HG02970 (cell line): ENCODE measurements around the gene SMS.
A peak's percentile ranks its signal among the peaks of the same experiment; 100 is the strongest.

Source experiments
- ATAC-seq: cut with Tn5 transposase; IDR thresholded peaks from one replicate; pipeline ENCODE4 v1.9.1; 2021; ENCODE audit warnings: mild to moderate bottlenecking, moderate library complexity, moderate number of reproducible peaks; ENCODE audit not compliant: unreplicated experiment, low FRiP score

The SMS gene

DNA sequence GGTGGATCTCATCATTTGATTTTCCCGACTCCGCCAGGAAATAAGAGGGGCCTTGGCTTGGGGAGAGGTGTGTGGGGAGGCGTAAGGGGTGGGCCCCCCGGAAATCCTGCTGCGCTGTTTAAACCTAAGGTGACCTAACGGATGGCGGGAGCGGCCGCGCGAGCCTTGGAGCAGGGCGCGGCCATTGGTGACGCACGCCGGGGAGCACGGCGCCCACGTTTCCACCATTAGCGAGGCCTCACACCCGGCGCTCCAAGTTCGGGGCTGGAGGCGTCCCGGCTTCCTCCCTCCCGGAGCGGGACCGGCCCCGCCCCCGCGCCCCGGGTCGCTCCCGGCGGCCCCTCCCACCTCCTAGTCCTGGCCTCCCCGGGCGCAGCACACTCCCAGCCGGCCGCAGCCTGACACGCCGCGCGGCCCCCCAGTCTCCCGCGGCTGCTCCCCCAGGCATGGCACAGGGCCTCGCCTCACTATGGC lies at the start of gene SMS:
Gene SMS, plus strand, starts transcription at position 354 of the 474 bp plus-strand sequence. Its CDS starts 116 bp downstream, at position 470.
- peak; percentile 43 for ATAC-seq

- ATAC-seq: no peak
These were observed 35.2 kb upstream of the SMS start for GRCh38 chrX:21905313-21905712.

DNA sequence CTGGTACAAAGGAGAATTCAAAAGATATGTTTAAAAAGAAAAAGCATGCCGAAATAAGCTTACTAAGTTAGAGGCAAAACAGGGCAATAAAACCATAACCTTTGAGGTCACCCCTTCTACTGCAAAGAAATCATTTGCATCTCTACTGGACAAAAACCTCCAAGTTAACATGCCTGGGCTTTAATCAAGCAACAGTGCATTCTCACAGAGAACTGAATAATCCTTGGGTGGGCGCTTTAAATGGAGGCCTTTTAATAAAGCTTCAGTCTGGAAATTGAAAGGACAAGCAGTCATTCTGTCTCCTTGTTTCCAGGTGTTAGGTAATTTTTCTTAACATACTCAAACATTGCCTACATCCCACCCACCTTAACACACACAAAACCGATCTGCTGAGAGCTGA lies 34.6 kb upstream of the SMS start:
- no peak for ATAC-seq

DNA sequence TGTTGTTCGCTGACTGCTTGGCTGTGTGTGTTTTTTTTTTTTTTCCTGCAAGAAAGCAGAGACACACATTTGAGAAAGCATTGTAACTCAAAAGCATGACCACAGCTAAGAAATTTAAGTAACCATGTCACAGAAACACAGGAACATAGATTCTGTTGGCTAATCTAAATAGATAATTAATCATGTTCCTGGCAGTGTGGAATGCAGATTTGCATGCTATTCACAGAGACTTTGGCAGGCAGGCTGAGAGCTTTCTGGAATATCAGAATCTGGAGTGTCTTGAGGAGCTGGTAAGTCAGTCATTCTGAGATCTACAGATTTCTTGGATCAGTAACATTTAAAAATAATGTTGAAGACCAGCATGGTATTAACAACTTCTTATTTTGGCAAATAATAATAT lies 33.2 kb upstream of the SMS start:
- ATAC-seq: no peak

DNA sequence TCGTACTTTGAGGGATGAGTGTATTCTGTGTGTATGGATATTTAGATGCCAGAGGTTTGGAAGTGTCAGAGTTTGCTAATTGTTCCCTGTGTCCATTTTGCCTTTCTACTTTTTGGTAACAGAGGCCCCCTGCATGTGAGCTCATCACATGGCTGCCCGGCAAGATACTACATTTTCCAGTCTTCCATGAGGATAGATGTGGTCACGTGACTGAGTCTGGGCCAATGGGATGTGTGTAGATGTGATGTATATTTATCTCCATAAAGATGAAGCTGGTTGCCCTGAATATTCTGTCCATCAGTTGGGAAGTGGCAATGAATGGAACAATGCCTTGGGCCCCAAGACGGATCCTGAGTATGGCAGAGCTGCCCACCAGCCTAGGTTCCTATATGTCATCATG lies 29.0 kb upstream of the SMS start:
- no peak for ATAC-seq

GRCh38 chrX:21912220-21912619 lies 28.3 kb upstream of the SMS start:
- no peak for ATAC-seq

- ATAC-seq: no peak
These were observed 27.5 kb upstream of the SMS start for GRCh38 chrX:21912989-21913388.

DNA sequence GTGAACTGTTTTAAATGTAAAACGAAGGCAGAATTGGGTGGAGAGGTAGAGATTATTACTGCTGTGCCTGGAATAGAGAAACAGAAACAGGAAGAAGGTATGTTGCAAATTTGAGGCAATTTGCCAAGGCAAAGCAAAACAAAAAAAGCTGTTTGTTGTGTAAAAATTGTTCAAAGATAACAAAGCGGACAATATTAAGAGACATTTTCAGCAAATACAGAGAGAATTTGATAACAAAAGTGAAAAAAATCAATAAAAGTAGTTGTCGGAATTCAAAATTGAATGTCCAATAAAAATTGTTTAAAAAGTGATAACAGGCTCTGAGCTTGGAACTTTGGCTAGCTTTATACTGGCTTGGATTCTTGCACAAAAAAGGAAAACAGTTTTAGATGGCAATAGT lies 14.4 kb upstream of the SMS start:
- ATAC-seq: no peak

GRCh38 chrX:21926527-21927278 lies 13.8 kb upstream of the SMS start:
- ATAC-seq: no peak

DNA sequence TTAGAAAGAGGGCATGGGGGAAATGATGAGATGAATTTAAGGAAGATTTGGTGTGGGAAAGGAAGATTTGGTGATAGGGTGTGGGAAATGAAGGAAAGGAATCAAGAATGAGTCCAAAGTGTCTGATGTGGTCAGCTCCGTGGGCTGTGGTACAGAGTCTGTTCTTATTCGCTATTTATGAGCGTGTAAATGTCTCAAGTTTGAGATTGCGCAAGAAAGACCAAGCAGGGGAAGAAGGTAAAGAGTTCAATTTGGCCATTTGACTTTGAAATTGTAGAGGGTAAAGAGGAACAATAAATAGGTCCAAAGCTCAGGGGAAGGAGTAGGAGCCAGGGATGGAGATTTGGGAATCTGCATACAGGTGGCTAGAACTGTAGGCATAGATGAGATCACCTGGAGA lies 11.3 kb upstream of the SMS start:
- no peak for ATAC-seq

- no peak for ATAC-seq
These were observed 9.5 kb upstream of the SMS start for GRCh38 chrX:21930986-21931385.

DNA sequence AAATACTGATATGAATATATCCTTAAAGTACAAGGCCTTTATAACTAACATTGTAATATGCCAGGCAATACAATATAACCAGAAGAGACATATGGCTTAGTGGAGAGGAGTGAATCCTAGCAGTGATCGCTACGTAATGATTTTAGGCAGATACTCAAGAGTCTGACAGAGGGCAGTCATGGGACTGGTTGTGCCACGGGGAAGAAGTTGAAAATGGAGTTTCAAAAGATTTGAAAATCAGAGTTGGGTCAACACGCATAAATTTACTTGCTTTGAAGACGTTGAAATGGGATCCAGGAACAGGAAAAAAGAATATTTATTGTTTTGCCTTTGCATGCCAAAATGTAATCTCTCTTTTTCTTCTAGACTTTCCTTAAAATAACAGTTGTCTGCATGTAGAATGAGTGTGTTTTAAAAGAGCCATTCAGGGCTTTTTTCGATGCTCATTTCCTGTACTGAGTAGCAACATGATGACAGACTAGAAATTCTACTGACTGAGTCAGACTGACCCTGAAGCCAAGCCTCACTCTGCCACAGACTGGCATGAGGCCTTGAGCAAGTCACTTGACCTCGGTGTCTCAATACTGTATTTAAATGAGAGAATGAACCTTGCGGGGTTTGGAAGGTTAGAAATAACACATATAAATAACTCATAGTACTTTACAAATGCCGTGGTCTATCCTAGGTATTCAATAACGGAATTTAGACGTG lies 8.1 kb upstream of the SMS start:
- no peak for ATAC-seq

DNA sequence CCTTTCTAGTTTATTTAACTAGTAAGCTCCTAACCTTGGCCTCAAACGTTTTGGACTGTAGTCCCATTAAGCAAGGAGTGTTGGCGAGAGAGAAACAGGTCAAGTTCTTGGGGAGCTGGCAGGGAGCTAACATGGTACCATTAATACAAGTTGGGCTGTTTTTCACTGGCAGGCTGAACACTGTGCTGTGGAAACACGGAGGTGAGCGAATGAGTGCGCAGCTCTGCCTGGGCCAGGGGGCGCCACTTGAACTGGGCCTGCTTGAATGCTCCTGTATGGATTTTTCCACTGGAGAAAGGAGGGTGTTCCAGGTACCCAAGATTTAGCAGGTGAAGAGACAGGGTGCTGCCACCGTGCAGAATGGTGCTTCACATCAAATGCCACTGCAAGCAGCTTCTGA lies 7.4 kb upstream of the SMS start:
- no peak for ATAC-seq

DNA sequence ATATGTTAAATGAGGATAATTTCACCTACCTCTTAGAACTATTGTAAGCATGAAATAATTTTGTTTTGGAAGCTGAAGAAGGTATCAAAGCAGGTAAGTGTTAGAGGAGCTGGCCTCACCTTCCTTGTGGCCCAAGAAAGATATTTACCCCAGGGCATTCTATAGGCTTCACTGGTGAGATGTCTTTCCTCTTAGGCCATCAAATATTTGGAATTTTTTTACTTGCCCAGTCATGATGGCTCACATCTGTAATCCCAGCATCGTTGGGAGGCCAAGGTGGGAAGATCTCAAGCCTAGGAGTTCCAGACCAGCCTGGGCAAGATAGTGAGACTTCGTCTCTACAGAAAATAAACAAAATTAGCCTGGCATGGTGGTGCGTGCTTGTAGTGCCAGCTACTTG lies 6.1 kb upstream of the SMS start:
- ATAC-seq: no peak

DNA sequence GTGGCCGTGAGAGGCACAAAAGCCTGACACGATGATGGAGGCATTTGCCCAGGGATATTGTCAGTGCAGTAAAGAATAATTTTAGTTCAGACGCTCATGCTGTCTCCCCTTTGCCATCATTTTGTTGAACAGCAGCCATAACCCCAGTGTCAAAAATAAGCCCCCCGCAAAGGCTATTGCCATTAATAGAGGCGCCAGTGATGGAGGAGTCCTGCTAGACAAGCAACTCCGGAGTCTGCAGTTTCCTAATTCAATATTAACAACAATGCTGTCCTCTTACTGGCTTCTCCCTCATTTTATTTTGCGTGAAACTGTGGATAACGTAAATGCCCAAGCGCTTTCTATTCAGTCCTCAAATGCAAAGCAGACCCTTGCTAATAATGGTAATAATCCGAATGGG lies 603 bp upstream of the SMS start:
- ATAC-seq: no peak

DNA sequence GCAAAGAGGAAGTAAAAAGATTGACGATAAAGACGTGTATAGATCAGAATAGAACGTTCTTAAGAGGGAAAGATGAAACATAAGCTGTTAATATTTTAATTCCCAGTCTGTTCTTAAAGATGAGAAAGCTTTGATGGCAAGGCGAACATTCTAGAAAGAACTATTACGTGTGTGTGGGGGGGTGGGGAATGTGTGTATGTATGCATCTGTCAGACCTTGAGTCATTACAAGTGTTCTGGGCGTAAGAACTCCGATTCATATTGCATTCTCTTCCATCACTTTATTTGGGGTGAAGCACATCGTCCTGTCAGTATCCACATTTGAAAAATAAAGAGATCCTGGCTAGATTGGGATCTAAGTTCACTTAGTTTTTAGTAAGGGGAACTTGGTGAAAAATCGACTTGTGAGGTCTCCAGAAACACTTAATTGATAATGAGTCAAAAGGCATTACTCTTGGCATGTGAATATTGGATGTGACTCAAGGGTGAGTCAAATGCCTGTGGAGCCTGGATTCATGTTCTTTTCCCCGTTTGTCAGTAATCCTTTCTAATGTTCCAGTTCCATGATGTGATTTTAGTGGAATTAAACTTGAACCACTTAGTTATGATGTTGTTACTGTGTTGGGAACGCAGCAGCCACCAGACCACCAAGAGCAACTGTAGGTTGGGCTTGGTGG lies 3.1 kb downstream of the SMS start:
- no peak for ATAC-seq

- no peak for ATAC-seq
These were observed 3.7 kb downstream of the SMS start for GRCh38 chrX:21944136-21944615.

GRCh38 chrX:21946925-21947641 lies 6.6 kb downstream of the SMS start:
- no peak for ATAC-seq

DNA sequence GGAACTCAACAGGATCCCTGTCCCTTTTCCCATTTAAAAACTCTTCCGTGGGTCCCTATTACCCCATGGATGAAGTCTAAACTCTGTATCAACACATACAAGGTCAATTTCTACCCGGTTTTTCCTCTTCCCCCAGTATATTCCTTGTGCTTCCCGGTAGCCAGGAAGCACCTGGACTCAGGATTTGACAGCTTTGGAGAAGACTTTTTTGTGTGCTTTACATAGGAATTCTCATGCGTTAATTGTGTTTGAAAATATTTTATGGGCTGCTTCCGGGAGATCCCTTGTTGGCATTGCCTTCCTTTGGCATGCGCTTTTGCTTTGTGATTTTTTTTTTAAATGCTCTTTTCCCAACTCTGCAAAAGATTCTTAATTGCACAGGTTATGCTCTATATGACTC lies 7.2 kb downstream of the SMS start:
- no peak for ATAC-seq

DNA sequence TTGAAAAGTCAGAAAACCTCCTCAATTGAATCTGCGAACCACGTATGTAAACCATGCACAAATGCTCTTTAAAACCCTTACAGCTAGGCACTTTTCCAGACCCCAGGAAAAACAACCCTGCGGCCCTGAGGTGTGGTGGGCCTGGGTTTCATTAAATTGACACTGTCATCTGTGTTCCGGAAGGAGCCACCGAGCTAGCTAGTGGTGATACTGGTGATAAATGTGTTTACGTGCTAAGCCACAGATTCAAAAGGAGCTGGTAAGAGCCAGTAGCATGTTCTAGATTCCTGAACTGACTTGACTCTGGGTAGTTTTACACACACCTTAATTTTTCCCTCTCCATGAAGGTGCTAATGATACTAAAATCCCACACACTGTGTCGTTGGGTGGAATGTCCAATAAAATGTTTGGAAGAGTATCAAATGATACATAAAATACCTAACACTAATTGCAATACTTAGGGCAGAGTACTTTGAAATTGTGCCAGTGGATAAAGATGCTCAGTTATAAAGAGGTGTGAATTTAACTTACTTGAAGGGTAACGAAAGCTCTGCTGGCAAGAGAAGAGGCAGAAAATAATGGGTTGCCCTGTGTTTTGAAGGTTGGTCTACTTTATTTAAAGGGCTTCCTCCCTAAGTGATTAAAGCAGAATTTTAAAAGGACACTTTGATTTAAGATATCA lies 8.5 kb downstream of the SMS start:
- ATAC-seq: no peak
